Skin epidermis (tissue), 12 donors: ENCODE data around the gene ESX1.
"Not testable (repeated sequence)": the region's sequence is repeated elsewhere in the genome, so short reads cannot be mapped to it uniquely, and the experiment has no call there.

Experiments
- H3K27ac ChIP-seq, 21 experiments: fragments of 200-600 bp; sonication (generic) in 11 of 21; one replicate each; pipeline ENCODE4 v1.5.0; 2020; ENCODE audit warnings: mild to moderate bottlenecking in 3 of 21, inconsistent platforms in 2 of 21, moderate library complexity in 2 of 21
- H3K4me3 ChIP-seq, 7 experiments: fragments of 200-600 bp; sonication (generic) in 2 of 7; one replicate each; pipeline ENCODE4 v1.5.0; 2020; ENCODE audit warnings: inconsistent platforms in 2 of 7, mild to moderate bottlenecking in 2 of 7, moderate library complexity in 1 of 7

Gene ESX1

DNA sequence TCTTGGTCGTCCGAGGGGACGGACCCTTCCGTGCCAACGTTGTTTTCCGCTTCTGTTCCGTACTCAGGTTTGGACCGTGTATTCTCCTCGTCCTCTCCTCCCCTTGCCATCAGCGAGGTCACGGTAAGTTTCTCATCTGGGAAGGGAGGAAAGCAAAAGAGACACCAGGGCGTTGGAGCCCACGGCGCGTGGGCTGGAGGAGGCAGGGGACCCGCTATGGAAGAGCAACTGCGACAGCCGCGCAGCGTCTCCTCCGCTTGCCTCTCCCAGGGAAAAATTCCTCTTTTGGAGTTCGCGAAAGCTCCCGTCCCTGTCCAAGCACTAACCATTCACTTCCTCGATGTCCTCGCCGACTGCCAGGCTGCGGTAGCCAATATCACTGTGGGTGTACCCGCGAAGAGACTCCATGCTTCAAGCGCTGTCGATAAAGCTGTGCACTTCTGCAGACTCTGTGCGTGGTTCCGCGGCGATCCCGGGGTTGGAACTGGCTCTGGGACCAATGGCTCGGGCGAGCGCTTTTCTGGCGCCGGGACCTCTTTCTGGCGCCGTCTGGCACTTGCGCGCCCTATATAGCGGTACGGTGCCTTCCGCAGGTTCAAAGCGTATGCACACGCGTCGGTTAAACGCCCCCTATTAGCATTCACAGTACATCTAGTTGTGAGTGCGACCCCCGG lies at the start of gene ESX1:
Gene ESX1 (minus strand): TSS at position 492 of the 674 bp plus-strand sequence. CDS start 84 bp downstream, at position 408.
- Histone ChIP-seq H3K27ac (no peak within 1 kb of the TSS), H3K4me3 (peak within 1 kb of the TSS in 2 of 7 experiments; percentile 4 to 19)

DNA sequence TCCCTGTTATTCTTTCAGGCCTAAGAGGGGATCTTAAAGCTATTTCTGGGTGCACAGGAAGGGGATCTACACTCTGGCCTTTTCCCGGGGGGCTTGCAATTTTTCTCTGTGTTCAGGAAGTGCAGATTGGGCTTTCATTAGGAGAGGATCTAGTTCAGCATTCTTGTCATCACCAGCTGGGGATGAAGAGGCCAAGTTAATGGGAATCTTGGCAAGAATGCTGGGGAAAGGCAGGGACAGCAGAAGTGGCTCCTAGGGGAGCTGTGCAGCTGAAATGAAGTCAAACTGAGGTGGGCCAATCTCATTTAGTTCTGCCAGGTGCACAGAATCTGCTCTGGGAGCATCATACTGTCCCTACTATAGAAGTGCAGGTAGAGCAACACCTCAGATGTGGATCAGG lies 40.9 kb upstream of the ESX1 start:
- H3K4me3 ChIP-seq = no peak overlapping the region

GRCh38 chrX:104288961-104289360 lies 34.2 kb upstream of the ESX1 start:
- Histone ChIP-seq H3K27ac (no peak overlapping the region), H3K4me3 (no peak overlapping the region)

More for the DNA sequence above, 40.9 kb upstream of the ESX1 start:
- no peak overlapping the region for H3K27ac ChIP-seq

DNA sequence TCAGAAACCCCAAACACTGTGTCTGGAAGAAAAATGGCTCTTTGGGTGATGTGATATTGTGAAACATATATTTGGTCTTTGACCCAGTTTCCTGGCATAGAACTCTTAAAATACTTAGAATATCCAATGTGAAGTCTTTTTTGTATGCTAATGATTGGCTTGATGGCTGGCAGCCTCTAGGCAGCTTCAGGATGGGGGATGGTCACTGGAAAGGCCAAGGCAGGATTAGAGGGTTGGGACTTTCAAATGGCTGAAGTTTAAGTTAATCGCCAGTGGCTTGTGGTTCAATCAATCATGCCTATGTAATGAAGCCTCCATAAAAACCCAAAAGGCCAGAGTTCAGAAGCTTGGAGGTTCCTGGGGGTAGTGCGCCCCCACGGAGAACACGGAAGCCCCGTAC lies 33.5 kb upstream of the ESX1 start:
- Histone ChIP-seq H3K27ac (no peak overlapping the region), H3K4me3 (no peak overlapping the region)

GRCh38 chrX:104285201-104285600 lies 30.5 kb upstream of the ESX1 start:
- Histone ChIP-seq H3K27ac (no peak overlapping the region), H3K4me3 (no peak overlapping the region)

GRCh38 chrX:104284507-104284906 lies 29.8 kb upstream of the ESX1 start:
- H3K27ac ChIP-seq = no peak overlapping the region
- H3K4me3 ChIP-seq = no peak overlapping the region

- Histone ChIP-seq H3K4me3 (no peak overlapping the region), H3K27ac (no peak overlapping the region)
These were observed 27.5 kb upstream of the ESX1 start for GRCh38 chrX:104282166-104282725.

GRCh38 chrX:104281564-104281963 lies 26.8 kb upstream of the ESX1 start:
- no peak overlapping the region for H3K27ac ChIP-seq
- no peak overlapping the region for H3K4me3 ChIP-seq

DNA sequence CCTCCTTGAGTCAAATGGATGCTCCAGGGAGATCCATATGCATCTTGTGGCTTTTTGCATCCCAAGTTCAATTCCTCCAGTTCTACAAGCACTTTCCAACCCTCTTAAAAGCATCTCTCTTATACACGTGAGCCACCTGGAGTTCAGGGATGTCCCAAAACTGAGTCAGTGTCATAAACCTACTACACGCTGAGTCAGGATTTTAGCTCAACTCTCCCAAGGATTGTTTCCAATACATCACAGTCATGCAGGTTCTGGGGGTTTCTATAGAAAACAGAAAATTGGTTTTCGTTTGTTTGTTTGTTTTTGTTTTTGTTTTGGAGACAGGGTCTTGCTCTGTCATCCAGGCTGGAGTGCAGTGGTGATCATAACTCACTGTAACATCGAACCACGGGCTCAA lies 25.9 kb upstream of the ESX1 start:
- no peak overlapping the region for H3K4me3 ChIP-seq
- H3K27ac ChIP-seq = no peak overlapping the region

DNA sequence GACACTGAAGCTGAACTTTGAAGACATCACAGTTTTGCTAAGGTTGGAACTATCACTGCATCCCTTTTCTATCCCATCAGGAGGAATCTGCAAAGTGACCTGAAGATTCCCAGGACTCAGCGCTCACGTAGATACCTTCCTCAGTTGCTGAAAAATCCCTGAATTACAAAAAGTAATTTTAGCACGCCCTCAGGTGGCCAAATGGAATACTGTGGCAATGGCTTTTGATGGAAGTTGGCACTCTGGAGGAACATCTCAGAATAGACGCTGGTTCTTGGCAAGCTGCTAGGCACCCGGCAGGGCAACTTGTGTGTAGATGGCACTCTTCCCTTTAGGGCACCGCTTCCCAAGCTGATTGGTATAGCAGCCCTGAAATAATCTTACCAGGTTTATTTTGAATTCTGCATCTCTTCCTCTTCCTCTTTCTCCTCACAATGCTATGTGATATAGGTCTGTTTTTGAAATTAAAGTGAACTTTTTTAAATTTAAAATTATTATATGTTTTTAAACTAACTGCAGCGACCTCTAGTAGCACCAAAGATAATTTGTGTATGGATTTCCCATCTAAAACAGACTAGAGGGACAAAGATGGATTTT lies 16.3 kb upstream of the ESX1 start:
- Histone ChIP-seq H3K27ac (no peak overlapping the region), H3K4me3 (no peak overlapping the region)

- Histone ChIP-seq H3K4me3 (no peak overlapping the region), H3K27ac (no peak overlapping the region)
These were observed 15.5 kb upstream of the ESX1 start for GRCh38 chrX:104270212-104270611.

- H3K27ac ChIP-seq = no peak overlapping the region
- no peak overlapping the region for H3K4me3 ChIP-seq
These were observed 732 bp upstream of the ESX1 start for GRCh38 chrX:104255465-104255864.

GRCh38 chrX:104253567-104254441 lies 929 bp downstream of the ESX1 start:
- no peak overlapping the region for H3K27ac ChIP-seq
- H3K4me3 ChIP-seq = peak overlapping the region in 2 of 7 experiments; percentile 4 to 19

- no peak overlapping the region for H3K27ac ChIP-seq
- H3K4me3 ChIP-seq = no peak overlapping the region
These were observed 4.3 kb downstream of the ESX1 start for GRCh38 chrX:104250470-104250869.

DNA sequence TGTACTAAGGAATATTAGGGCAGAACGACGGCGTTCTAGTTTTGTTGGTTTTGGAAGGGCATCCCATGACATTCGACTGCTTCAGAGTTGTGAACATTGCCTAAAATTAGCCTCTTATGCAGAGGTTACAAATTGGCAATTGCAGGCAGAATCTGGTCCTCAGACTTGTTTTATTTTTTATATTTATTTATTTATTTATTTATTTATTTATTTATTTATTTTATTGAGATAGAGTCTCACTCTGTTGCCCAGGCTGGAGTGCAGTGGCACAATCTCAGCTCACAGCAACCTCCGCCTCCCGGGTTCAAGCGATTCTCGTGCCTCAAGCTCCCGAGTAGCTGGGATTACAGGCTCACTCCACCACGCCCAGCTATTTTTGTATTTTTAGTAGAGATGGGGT lies 24.7 kb downstream of the ESX1 start:
- H3K27ac ChIP-seq, H3K4me3 ChIP-seq: not testable (repeated sequence)

- Histone ChIP-seq H3K4me3 (no peak overlapping the region), H3K27ac (no peak overlapping the region)
These were observed 43.5 kb downstream of the ESX1 start for GRCh38 chrX:104211187-104211586.

DNA sequence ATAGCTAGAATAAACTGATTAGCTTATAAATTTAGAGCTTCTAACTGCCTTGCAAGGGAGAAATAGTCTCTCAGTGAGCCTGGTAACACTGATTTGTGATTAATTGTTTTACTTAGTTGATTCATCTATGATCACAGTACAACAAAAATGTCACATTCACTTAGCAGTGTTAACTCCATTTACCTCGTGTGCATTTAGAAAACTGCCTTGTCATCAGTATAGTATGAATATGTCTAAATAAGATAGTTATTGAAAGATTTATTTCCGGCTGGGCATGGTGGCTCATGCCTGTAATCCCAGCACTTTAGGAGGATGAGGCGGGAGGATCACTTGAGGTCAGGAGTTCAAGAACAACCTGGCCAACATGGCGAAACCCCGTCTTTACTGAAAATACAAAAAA lies 49.2 kb downstream of the ESX1 start:
- Histone ChIP-seq H3K27ac (no peak overlapping the region), H3K4me3 (no peak overlapping the region)
